Trophoblast cell (in vitro differentiated cells and primary cell): ENCODE results near the gene RAB3C.
"Not testable (repeated sequence)": the region's sequence is repeated elsewhere in the genome, so short reads cannot be mapped to it uniquely, and the experiment has no call there.

ENCODE experiments used
- DNase-seq, 2 donors: peaks; one replicate each; pipeline ENCODE4 v3.0.0-alpha.2; 2016
- H2AFZ ChIP-seq: 2 replicates; pipeline ENCODE4 v1.6.1; 2013; ENCODE audit warnings: low read length, moderate library complexity, mild to moderate bottlenecking; ENCODE audit not compliant: insufficient read depth, poor library complexity
- H2AK5ac ChIP-seq: 2 replicates; pipeline ENCODE4 v1.6.1; 2013; ENCODE audit warnings: mild to moderate bottlenecking, low read length
- H2BK120ac ChIP-seq: 2 replicates; pipeline ENCODE4 v1.6.1; 2013; ENCODE audit warnings: low read length, mild to moderate bottlenecking, moderate library complexity; ENCODE audit not compliant: insufficient read depth, poor library complexity
- H2BK12ac ChIP-seq: 2 replicates; pipeline ENCODE4 v1.6.1; 2013; ENCODE audit warnings: mild to moderate bottlenecking, low read length, moderate library complexity
- H2BK5ac ChIP-seq: 2 replicates; pipeline ENCODE4 v1.6.1; 2013; ENCODE audit warnings: low read length, low read depth, moderate library complexity, mild to moderate bottlenecking; ENCODE audit not compliant: poor library complexity
- H3K14ac ChIP-seq: 2 replicates; pipeline ENCODE4 v1.6.1; 2013; ENCODE audit warnings: mild to moderate bottlenecking, low read length
- H3K18ac ChIP-seq: 2 replicates; pipeline ENCODE4 v1.6.1; 2013; ENCODE audit warnings: mild to moderate bottlenecking, low read length
- H3K23ac ChIP-seq: 2 replicates; pipeline ENCODE4 v1.6.1; 2013; ENCODE audit warnings: low read length
- H3K27ac ChIP-seq: 2 replicates; pipeline ENCODE4 v1.5.1; 2013; ENCODE audit warnings: low read depth, mild to moderate bottlenecking, inconsistent platforms, low read length, moderate library complexity
- H3K27me3 ChIP-seq: 2 replicates; pipeline ENCODE4 v1.6.1; 2013; ENCODE audit warnings: inconsistent platforms, mild to moderate bottlenecking, low read length, moderate library complexity; ENCODE audit not compliant: insufficient read depth
- H3K36me3 ChIP-seq, 2 experiments: 1 replicate in 1 of 2; 2 replicates in 1 of 2; pipeline ENCODE4 v1.6.1; 2013; ENCODE audit warnings: low read length in 2 of 2, mild to moderate bottlenecking in 2 of 2, moderate library complexity in 1 of 2; ENCODE audit not compliant: insufficient read depth in 2 of 2, control insufficient read depth in 1 of 2
- H3K4ac ChIP-seq: 2 replicates; pipeline ENCODE4 v1.6.1; 2013; ENCODE audit warnings: low read depth, mild to moderate bottlenecking, low read length, moderate library complexity
- H3K4me1 ChIP-seq, 2 experiments: 1 replicate in 1 of 2; 2 replicates in 1 of 2; pipeline ENCODE4 v1.6.1; 2013; ENCODE audit warnings: low read length in 2 of 2, mild to moderate bottlenecking in 2 of 2, moderate library complexity in 1 of 2; ENCODE audit not compliant: insufficient read depth in 2 of 2, control insufficient read depth in 1 of 2
- H3K4me2 ChIP-seq: 2 replicates; pipeline ENCODE4 v1.6.1; 2013; ENCODE audit warnings: inconsistent platforms, mild to moderate bottlenecking, low read length, moderate library complexity
- H3K4me3 ChIP-seq: 2 replicates; pipeline ENCODE4 v1.5.1; 2013; ENCODE audit warnings: mild to moderate bottlenecking, low read depth, low read length, inconsistent platforms
- H3K79me1 ChIP-seq: one replicate; pipeline ENCODE4 v1.6.1; 2013; ENCODE audit warnings: low read length
- H3K79me2 ChIP-seq: 2 replicates; pipeline ENCODE4 v1.6.1; 2013; ENCODE audit warnings: low read length, mild to moderate bottlenecking; ENCODE audit not compliant: control insufficient read depth, insufficient read depth, poor library complexity
- H3K9ac ChIP-seq: 2 replicates; pipeline ENCODE4 v1.6.1; 2013; ENCODE audit warnings: mild to moderate bottlenecking, low read length
- H3K9me3 ChIP-seq: 2 replicates; pipeline ENCODE4 v1.6.1; 2013; ENCODE audit warnings: low read depth, mild to moderate bottlenecking, control low read depth, inconsistent platforms, low read length; ENCODE audit not compliant: insufficient read depth
- H4K12ac ChIP-seq: 2 replicates; pipeline ENCODE4 v1.6.1; 2013; ENCODE audit warnings: low read depth, mild to moderate bottlenecking, low read length, moderate library complexity
- H4K8ac ChIP-seq: 2 replicates; pipeline ENCODE4 v1.6.1; 2013; ENCODE audit warnings: low read depth, mild to moderate bottlenecking, low read length, moderate library complexity
- H4K91ac ChIP-seq: one replicate; pipeline ENCODE4 v1.6.1; 2013; ENCODE audit warnings: low read depth, mild to moderate bottlenecking, low read length, moderate library complexity
- WGBS: extraction: QIAGEN DNeasy Blood & Tissue Kit; methylation state at CpG from one replicate; pipeline ENCODE4 v1.1.7; 2013; ENCODE audit warnings: missing lambda C conversion rate; ENCODE audit not compliant: insufficient read length, insufficient coverage; ENCODE audit errors: extremely low coverage; 5-methylcytosine and 5-hydroxymethylcytosine counted together

The RAB3C gene

GRCh38 chr5:58557665-58558338 is 25.1 kb upstream of the RAB3C start:
- not testable (repeated sequence) for H3K18ac ChIP-seq, H2AK5ac ChIP-seq, H3K4ac ChIP-seq, H2BK120ac ChIP-seq, H3K4me3 ChIP-seq, H3K36me3 ChIP-seq, H3K4me2 ChIP-seq, H3K79me1 ChIP-seq, H3K14ac ChIP-seq, H4K8ac ChIP-seq, H3K27ac ChIP-seq, H3K4me1 ChIP-seq, H3K9ac ChIP-seq, H2AFZ ChIP-seq, H3K27me3 ChIP-seq, H3K23ac ChIP-seq, DNase-seq, H3K9me3 ChIP-seq, H2BK12ac ChIP-seq, H2BK5ac ChIP-seq, H3K79me2 ChIP-seq, H4K91ac ChIP-seq, H4K12ac ChIP-seq
- WGBS = no CpG with 5 or more reads among the region's 32 CpGs

- H3K9me3 ChIP-seq = peaks cover 17% of the 10 kb centered on the region
- H3K9ac ChIP-seq, H4K91ac ChIP-seq: not testable (repeated sequence)
Measured at GRCh38 chr5:58563016-58563700, 19.7 kb upstream of the RAB3C start.

GRCh38 chr5:58564043-58564832 is 18.6 kb upstream of the RAB3C start:
- H3K4me3 ChIP-seq, H2BK12ac ChIP-seq, H3K36me3 ChIP-seq, H3K79me2 ChIP-seq, H3K4ac ChIP-seq, H3K27ac ChIP-seq, H3K14ac ChIP-seq, H3K23ac ChIP-seq, H3K9ac ChIP-seq, H3K18ac ChIP-seq, H3K27me3 ChIP-seq, H2BK5ac ChIP-seq, H3K4me1 ChIP-seq, H4K8ac ChIP-seq, H3K79me1 ChIP-seq, H2AK5ac ChIP-seq, H2BK120ac ChIP-seq, DNase-seq, H2AFZ ChIP-seq, H3K4me2 ChIP-seq, H4K91ac ChIP-seq: not testable (repeated sequence)
- H4K12ac ChIP-seq = peak overlapping the region; percentile 24
- H3K9me3 ChIP-seq = peaks cover 17% of the 10 kb centered on the region
- no CpG with 5 or more reads among the region's 39 CpGs for WGBS

More at GRCh38 chr5:58563016-58563700, 19.7 kb upstream of the RAB3C start:
- not testable (repeated sequence) for H3K79me1 ChIP-seq, H2BK120ac ChIP-seq, H4K12ac ChIP-seq, H3K27ac ChIP-seq, H3K23ac ChIP-seq, H3K4ac ChIP-seq, H4K8ac ChIP-seq, H3K36me3 ChIP-seq, H3K79me2 ChIP-seq, H3K27me3 ChIP-seq, H2BK12ac ChIP-seq, H3K14ac ChIP-seq, DNase-seq, H3K4me1 ChIP-seq, H3K18ac ChIP-seq, H2AK5ac ChIP-seq, H2BK5ac ChIP-seq, H3K4me2 ChIP-seq, H3K4me3 ChIP-seq, H2AFZ ChIP-seq
- WGBS = no CpG with 5 or more reads among the region's 33 CpGs

GRCh38 chr5:58565033-58565432 is 17.8 kb upstream of the RAB3C start:
- H3K9ac ChIP-seq = no peak overlapping the region
- no peak overlapping the region for H2BK120ac ChIP-seq
- H3K36me3 ChIP-seq = no peaks in the 10 kb centered on the region
- H3K4ac ChIP-seq = no peak overlapping the region
- H3K4me2 ChIP-seq = no peak overlapping the region
- H3K79me1 ChIP-seq = no peaks in the 10 kb centered on the region
- no peak overlapping the region for H2AFZ ChIP-seq
- no peak overlapping the region for H4K91ac ChIP-seq
- no peak overlapping the region for H2BK5ac ChIP-seq
- H3K9me3 ChIP-seq = peaks cover 17% of the 10 kb centered on the region
- no peaks in the 10 kb centered on the region for H3K4me1 ChIP-seq
- no peak overlapping the region for H3K4me3 ChIP-seq
- H2BK12ac ChIP-seq = no peak overlapping the region
- H4K8ac ChIP-seq = no peak overlapping the region
- H3K23ac ChIP-seq = no peak overlapping the region
- H3K18ac ChIP-seq = no peak overlapping the region
- H2AK5ac ChIP-seq = no peak overlapping the region
- DNase-seq = no peak
- H4K12ac ChIP-seq = no peak overlapping the region
- H3K14ac ChIP-seq = no peak overlapping the region
- H3K79me2 ChIP-seq = no peaks in the 10 kb centered on the region
- no peak overlapping the region for H3K27ac ChIP-seq
- no peaks in the 10 kb centered on the region for H3K27me3 ChIP-seq
- WGBS = no CpG with 5 or more reads among the region's 4 CpGs
